ENCODE data around the gene ELAVL2.

DNA sequence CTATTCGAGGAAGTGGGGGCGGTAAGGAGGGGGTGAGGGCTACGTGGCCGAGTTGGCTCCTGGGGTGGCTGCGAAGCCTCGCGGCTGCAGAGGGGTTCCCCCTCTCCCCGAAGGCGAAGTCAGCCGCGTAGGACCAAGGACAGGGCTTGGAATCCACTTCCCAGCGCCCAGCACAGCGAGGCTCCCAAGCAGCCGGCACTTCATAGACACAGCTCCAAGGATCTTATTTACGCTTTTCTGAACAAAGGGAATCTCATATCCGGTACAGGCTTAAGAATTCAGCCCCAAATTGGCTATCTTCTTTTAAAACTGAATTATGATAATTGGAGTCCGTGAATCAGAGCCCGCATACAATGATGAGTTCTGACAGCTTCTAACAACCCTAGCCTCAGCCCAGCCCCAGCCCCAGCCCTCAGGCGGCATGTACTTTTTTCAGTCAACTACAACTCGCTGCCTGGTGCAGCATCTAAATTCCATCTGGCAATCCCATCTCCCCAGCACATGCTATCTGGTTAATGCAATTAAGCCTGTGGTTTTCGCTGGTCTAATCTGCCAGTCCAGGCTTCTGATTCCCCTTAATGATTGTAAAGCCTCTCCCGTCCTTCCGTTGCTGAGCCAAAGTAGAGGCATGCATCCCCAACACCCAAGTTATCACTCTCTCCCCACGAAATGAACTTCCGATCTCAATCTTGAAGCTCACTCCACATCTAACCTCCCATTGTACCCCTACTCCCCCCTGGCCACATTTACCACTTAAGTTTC is 1.0 kb downstream of the ELAVL2 start:
- TF ChIP-seq TEAD4 (CRISPR knock-in tag; IDR thresholded peaks at IDR 0.05), result no peak
- TF ChIP-seq, protein P1, sequence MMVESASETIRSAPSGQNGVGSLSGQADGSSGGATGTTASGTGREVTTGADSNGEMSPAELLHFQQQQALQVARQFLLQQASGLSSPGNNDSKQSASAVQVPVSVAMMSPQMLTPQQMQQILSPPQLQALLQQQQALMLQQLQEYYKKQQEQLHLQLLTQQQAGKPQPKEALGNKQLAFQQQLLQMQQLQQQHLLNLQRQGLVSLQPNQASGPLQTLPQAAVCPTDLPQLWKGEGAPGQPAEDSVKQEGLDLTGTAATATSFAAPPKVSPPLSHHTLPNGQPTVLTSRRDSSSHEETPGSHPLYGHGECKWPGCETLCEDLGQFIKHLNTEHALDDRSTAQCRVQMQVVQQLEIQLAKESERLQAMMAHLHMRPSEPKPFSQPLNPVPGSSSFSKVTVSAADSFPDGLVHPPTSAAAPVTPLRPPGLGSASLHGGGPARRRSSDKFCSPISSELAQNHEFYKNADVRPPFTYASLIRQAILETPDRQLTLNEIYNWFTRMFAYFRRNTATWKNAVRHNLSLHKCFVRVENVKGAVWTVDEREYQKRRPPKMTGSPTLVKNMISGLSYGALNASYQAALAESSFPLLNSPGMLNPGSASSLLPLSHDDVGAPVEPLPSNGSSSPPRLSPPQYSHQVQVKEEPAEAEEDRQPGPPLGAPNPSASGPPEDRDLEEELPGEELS (CRISPR knock-in tag; IDR thresholded peaks at IDR 0.05), result peak; percentile 60; the same call in 1 of the 2 replicates
- TF ChIP-seq, protein P2, sequence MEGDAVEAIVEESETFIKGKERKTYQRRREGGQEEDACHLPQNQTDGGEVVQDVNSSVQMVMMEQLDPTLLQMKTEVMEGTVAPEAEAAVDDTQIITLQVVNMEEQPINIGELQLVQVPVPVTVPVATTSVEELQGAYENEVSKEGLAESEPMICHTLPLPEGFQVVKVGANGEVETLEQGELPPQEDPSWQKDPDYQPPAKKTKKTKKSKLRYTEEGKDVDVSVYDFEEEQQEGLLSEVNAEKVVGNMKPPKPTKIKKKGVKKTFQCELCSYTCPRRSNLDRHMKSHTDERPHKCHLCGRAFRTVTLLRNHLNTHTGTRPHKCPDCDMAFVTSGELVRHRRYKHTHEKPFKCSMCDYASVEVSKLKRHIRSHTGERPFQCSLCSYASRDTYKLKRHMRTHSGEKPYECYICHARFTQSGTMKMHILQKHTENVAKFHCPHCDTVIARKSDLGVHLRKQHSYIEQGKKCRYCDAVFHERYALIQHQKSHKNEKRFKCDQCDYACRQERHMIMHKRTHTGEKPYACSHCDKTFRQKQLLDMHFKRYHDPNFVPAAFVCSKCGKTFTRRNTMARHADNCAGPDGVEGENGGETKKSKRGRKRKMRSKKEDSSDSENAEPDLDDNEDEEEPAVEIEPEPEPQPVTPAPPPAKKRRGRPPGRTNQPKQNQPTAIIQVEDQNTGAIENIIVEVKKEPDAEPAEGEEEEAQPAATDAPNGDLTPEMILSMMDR (IDR thresholded peaks at IDR 0.05), result no peak
